ENCODE results near the gene FLT1.

FLT1 gene

GRCh38 chr13:28316129-28316528 is 178.8 kb downstream of the FLT1 start:
- Histone ChIP-seq H3K27ac (ENCODE audit: insufficient read depth, low read length, poor library complexity, severe bottlenecking) (no peak overlapping the region), H3K27me3 (replicated peaks; ENCODE audit: control insufficient read depth, insufficient read depth, low read length, poor library complexity, severe bottlenecking) (no peaks in the 10 kb centered on the region), H3K4me1 (ENCODE audit: control insufficient read depth, insufficient read depth, low read length, poor library complexity, severe bottlenecking) (no peaks in the 10 kb centered on the region), H3K9me3 (ENCODE audit: control insufficient read depth, low read length) (no peaks in the 10 kb centered on the region), H3K36me3 (ENCODE audit: control insufficient read depth, insufficient read depth, low read length) (no peaks in the 10 kb centered on the region), H3K4me3 (ENCODE audit: insufficient read depth, low read depth, low read length, poor library complexity, severe bottlenecking) (no peak overlapping the region)
- no peak for DNase-seq

DNA sequence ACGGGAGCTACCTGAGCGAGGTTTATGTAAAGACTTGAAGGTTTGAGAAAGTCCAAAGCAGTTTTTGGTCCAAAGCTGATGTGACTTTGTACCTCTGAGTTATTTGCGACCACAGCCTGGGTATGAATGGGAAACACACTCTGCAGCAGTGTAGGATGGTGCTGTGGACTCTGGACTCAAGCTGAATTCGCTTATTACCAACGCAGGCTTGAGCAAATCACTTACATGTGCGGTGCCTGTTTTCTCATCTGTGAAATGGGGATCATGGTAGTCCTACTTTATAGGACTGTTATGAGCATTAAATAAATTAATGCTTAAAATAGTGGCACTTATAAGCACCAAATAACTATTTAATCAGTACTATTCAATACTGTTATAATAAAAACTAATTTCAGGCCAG is 180.0 kb downstream of the FLT1 start:
- H3K4me3 ChIP-seq (ENCODE audit: insufficient read depth, low read depth, low read length, poor library complexity, severe bottlenecking) = no peak overlapping the region
- H3K4me1 ChIP-seq (ENCODE audit: control insufficient read depth, insufficient read depth, low read length, poor library complexity, severe bottlenecking) = no peaks in the 10 kb centered on the region
- no peak for DNase-seq
- no peak overlapping the region for H3K27ac ChIP-seq (ENCODE audit: insufficient read depth, low read length, poor library complexity, severe bottlenecking)
- no peaks in the 10 kb centered on the region for H3K9me3 ChIP-seq (ENCODE audit: control insufficient read depth, low read length)
- no peaks in the 10 kb centered on the region for H3K27me3 ChIP-seq (replicated peaks; ENCODE audit: control insufficient read depth, insufficient read depth, low read length, poor library complexity, severe bottlenecking)
- H3K36me3 ChIP-seq (ENCODE audit: control insufficient read depth, insufficient read depth, low read length) = no peaks in the 10 kb centered on the region

GRCh38 chr13:28313579-28313978 is 181.3 kb downstream of the FLT1 start:
- Histone ChIP-seq H3K9me3 (ENCODE audit: control insufficient read depth, low read length) (no peaks in the 10 kb centered on the region), H3K27ac (ENCODE audit: insufficient read depth, low read length, poor library complexity, severe bottlenecking) (no peak overlapping the region), H3K4me3 (ENCODE audit: insufficient read depth, low read depth, low read length, poor library complexity, severe bottlenecking) (no peak overlapping the region), H3K4me1 (ENCODE audit: control insufficient read depth, insufficient read depth, low read length, poor library complexity, severe bottlenecking) (no peaks in the 10 kb centered on the region), H3K36me3 (ENCODE audit: control insufficient read depth, insufficient read depth, low read length) (no peaks in the 10 kb centered on the region), H3K27me3 (replicated peaks; ENCODE audit: control insufficient read depth, insufficient read depth, low read length, poor library complexity, severe bottlenecking) (no peaks in the 10 kb centered on the region)
- DNase-seq = no peak

DNA sequence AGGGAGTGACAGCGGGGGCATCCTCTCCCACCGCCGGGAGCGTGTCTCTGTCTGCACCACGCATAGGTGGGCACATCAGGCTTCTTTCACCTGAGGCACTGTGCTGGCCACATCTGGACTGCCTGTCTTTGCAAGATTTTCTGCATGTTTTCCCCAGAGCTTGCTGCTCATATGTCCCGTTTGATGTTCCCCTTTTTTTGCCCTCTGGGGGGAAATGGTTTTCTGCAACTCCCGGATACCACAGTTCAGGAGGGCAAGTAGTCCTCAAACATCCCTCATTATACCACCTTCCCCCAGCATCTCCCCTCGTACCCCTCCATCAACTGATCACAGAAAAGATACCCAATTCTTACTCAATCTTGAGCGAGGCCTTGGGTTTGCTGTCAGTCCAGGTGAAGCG is 188.6 kb downstream of the FLT1 start:
- Histone ChIP-seq H3K4me1 (ENCODE audit: control insufficient read depth, insufficient read depth, low read length, poor library complexity, severe bottlenecking) (peaks cover 6% of the 10 kb centered on the region), H3K4me3 (ENCODE audit: insufficient read depth, low read depth, low read length, poor library complexity, severe bottlenecking) (no peak overlapping the region), H3K9me3 (ENCODE audit: control insufficient read depth, low read length) (no peaks in the 10 kb centered on the region), H3K27ac (ENCODE audit: insufficient read depth, low read length, poor library complexity, severe bottlenecking) (no peak overlapping the region), H3K36me3 (ENCODE audit: control insufficient read depth, insufficient read depth, low read length) (no peaks in the 10 kb centered on the region), H3K27me3 (replicated peaks; ENCODE audit: control insufficient read depth, insufficient read depth, low read length, poor library complexity, severe bottlenecking) (no peaks in the 10 kb centered on the region)
- no peak for DNase-seq

- no peak for DNase-seq
- no peaks in the 10 kb centered on the region for H3K27me3 ChIP-seq (replicated peaks; ENCODE audit: control insufficient read depth, insufficient read depth, low read length, poor library complexity, severe bottlenecking)
- no peak overlapping the region for H3K27ac ChIP-seq (ENCODE audit: insufficient read depth, low read length, poor library complexity, severe bottlenecking)
- H3K36me3 ChIP-seq (ENCODE audit: control insufficient read depth, insufficient read depth, low read length) = no peaks in the 10 kb centered on the region
- no peaks in the 10 kb centered on the region for H3K9me3 ChIP-seq (ENCODE audit: control insufficient read depth, low read length)
- H3K4me3 ChIP-seq (ENCODE audit: insufficient read depth, low read depth, low read length, poor library complexity, severe bottlenecking) = no peak overlapping the region
- H3K4me1 ChIP-seq (ENCODE audit: control insufficient read depth, insufficient read depth, low read length, poor library complexity, severe bottlenecking) = peaks cover 6% of the 10 kb centered on the region
Measured at GRCh38 chr13:28301839-28302238, 193.1 kb downstream of the FLT1 start.

GRCh38 chr13:28299916-28300315 is 195.0 kb downstream of the FLT1 start:
- H3K9me3 ChIP-seq (ENCODE audit: control insufficient read depth, low read length) = no peaks in the 10 kb centered on the region
- H3K27me3 ChIP-seq (replicated peaks; ENCODE audit: control insufficient read depth, insufficient read depth, low read length, poor library complexity, severe bottlenecking) = no peaks in the 10 kb centered on the region
- H3K36me3 ChIP-seq (ENCODE audit: control insufficient read depth, insufficient read depth, low read length) = no peaks in the 10 kb centered on the region
- H3K4me1 ChIP-seq (ENCODE audit: control insufficient read depth, insufficient read depth, low read length, poor library complexity, severe bottlenecking) = peaks cover 6% of the 10 kb centered on the region
- H3K4me3 ChIP-seq (ENCODE audit: insufficient read depth, low read depth, low read length, poor library complexity, severe bottlenecking) = no peak overlapping the region
- H3K27ac ChIP-seq (ENCODE audit: insufficient read depth, low read length, poor library complexity, severe bottlenecking) = no peak overlapping the region
- DNase-seq = no peak

DNA sequence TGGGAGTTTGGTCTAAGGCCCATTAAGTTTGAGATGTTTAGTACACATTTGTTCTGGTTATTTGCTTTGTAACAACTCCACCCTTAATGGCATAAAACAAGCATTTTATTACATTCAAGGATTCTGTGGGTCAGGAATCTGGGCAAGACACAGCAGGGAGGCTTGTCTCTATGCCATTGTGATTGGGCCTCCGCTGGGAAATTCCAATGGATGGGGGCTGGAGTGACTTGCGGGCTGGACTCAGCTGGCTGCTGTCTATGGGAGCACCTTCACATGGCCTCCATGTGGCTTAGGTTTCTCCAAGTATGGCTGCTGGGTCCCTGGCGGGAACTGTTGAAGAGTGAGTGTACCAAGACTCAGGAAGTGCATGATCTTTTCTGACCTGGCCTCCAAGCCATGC is 197.6 kb downstream of the FLT1 start:
- Histone ChIP-seq H3K4me3 (ENCODE audit: insufficient read depth, low read depth, low read length, poor library complexity, severe bottlenecking) (no peak overlapping the region), H3K27me3 (replicated peaks; ENCODE audit: control insufficient read depth, insufficient read depth, low read length, poor library complexity, severe bottlenecking) (no peaks in the 10 kb centered on the region), H3K27ac (ENCODE audit: insufficient read depth, low read length, poor library complexity, severe bottlenecking) (no peak overlapping the region), H3K4me1 (ENCODE audit: control insufficient read depth, insufficient read depth, low read length, poor library complexity, severe bottlenecking) (peaks cover 6% of the 10 kb centered on the region), H3K9me3 (ENCODE audit: control insufficient read depth, low read length) (no peaks in the 10 kb centered on the region), H3K36me3 (ENCODE audit: control insufficient read depth, insufficient read depth, low read length) (peaks cover 20% of the 10 kb centered on the region)
- DNase-seq = no peak

DNA sequence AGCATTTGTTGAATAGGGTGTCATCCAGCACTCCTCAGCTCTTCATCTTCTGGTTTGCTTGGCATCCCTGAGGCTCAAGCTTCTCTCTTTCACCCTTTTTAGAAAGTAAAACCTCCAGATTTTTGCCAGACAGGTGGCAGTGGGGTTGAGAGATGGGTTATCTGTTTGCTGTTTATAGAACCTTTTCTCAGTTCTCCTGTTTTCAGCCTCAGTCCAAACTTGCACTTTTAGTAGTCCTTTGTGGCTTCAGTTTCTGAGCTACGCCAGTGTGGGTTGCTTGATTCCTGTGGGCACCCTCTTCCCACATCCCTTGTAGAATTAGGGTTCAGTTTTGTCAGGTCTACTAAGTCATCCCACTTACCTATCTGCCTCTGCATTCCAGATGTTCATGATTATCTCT is 208.7 kb downstream of the FLT1 start:
- no peak for DNase-seq
- Histone ChIP-seq H3K27me3 (replicated peaks; ENCODE audit: control insufficient read depth, insufficient read depth, low read length, poor library complexity, severe bottlenecking) (no peaks in the 10 kb centered on the region), H3K36me3 (ENCODE audit: control insufficient read depth, insufficient read depth, low read length) (peaks cover 39% of the 10 kb centered on the region), H3K4me3 (ENCODE audit: insufficient read depth, low read depth, low read length, poor library complexity, severe bottlenecking) (no peak overlapping the region), H3K9me3 (ENCODE audit: control insufficient read depth, low read length) (no peaks in the 10 kb centered on the region), H3K27ac (ENCODE audit: insufficient read depth, low read length, poor library complexity, severe bottlenecking) (no peak overlapping the region), H3K4me1 (ENCODE audit: control insufficient read depth, insufficient read depth, low read length, poor library complexity, severe bottlenecking) (no peaks in the 10 kb centered on the region)

DNA sequence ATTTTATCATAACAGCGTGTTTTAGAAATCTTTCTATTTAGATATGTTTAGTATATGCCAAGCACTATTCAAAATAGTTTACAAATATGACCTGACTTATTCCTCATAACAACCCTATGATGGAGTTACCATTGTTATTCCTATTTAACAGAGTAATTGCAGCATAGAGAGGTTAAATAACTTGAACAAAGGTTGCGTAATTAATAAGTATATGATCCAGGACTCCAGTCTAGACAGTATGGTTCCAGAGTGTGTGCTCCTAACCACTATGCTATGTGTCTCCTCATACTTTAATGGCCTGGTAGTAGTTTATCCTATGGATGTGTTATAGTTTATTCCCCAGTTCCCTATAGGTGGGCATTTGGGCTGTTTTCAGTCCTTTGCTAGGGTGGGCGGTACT is 211.3 kb downstream of the FLT1 start:
- Histone ChIP-seq H3K36me3 (ENCODE audit: control insufficient read depth, insufficient read depth, low read length) (peaks cover 35% of the 10 kb centered on the region), H3K9me3 (ENCODE audit: control insufficient read depth, low read length) (no peaks in the 10 kb centered on the region), H3K27ac (ENCODE audit: insufficient read depth, low read length, poor library complexity, severe bottlenecking) (no peak overlapping the region), H3K27me3 (replicated peaks; ENCODE audit: control insufficient read depth, insufficient read depth, low read length, poor library complexity, severe bottlenecking) (no peaks in the 10 kb centered on the region), H3K4me3 (ENCODE audit: insufficient read depth, low read depth, low read length, poor library complexity, severe bottlenecking) (no peak overlapping the region), H3K4me1 (ENCODE audit: control insufficient read depth, insufficient read depth, low read length, poor library complexity, severe bottlenecking) (no peaks in the 10 kb centered on the region)
- DNase-seq = no peak

- peaks cover 32% of the 10 kb centered on the region for H3K36me3 ChIP-seq (ENCODE audit: control insufficient read depth, insufficient read depth, low read length)
Measured at GRCh38 chr13:28282451-28282850, 212.5 kb downstream of the FLT1 start.

GRCh38 chr13:28273919-28274318 is 221.0 kb downstream of the FLT1 start:
- Histone ChIP-seq H3K27me3 (replicated peaks; ENCODE audit: control insufficient read depth, insufficient read depth, low read length, poor library complexity, severe bottlenecking) (no peaks in the 10 kb centered on the region), H3K4me3 (ENCODE audit: insufficient read depth, low read depth, low read length, poor library complexity, severe bottlenecking) (no peak overlapping the region), H3K27ac (ENCODE audit: insufficient read depth, low read length, poor library complexity, severe bottlenecking) (no peak overlapping the region), H3K36me3 (ENCODE audit: control insufficient read depth, insufficient read depth, low read length) (peaks cover 35% of the 10 kb centered on the region), H3K4me1 (ENCODE audit: control insufficient read depth, insufficient read depth, low read length, poor library complexity, severe bottlenecking) (no peaks in the 10 kb centered on the region), H3K9me3 (ENCODE audit: control insufficient read depth, low read length) (no peaks in the 10 kb centered on the region)
- DNase-seq = no peak

More at GRCh38 chr13:28282451-28282850, 212.5 kb downstream of the FLT1 start:
- no peaks in the 10 kb centered on the region for H3K4me1 ChIP-seq (ENCODE audit: control insufficient read depth, insufficient read depth, low read length, poor library complexity, severe bottlenecking)
- H3K9me3 ChIP-seq (ENCODE audit: control insufficient read depth, low read length) = no peaks in the 10 kb centered on the region
- H3K27me3 ChIP-seq (replicated peaks; ENCODE audit: control insufficient read depth, insufficient read depth, low read length, poor library complexity, severe bottlenecking) = no peaks in the 10 kb centered on the region
- no peak overlapping the region for H3K4me3 ChIP-seq (ENCODE audit: insufficient read depth, low read depth, low read length, poor library complexity, severe bottlenecking)
- no peak for DNase-seq
- no peak overlapping the region for H3K27ac ChIP-seq (ENCODE audit: insufficient read depth, low read length, poor library complexity, severe bottlenecking)

Data from effector memory CD4-positive, alpha-beta T cell (primary cell).